ENCODE measurements around the gene DDX28. TPM values are rescaled to one million over a fixed set of nuclear protein-coding genes. Genes with fewer than 3 reads are reported as not detected.
A peak's percentile ranks its signal among the peaks of the same experiment; 100 is the strongest.

DDX28 gene
- total RNA-seq, 2 experiments from 2014 or later = 14.8 to 20.8 TPM

GRCh38 chr16:68062910-68063393 lies 39.9 kb upstream of the DDX28 start:
- CTCF ChIA-PET = interaction anchor here (0.8 to 17.1 kb wide), 13 partner anchors 8 to 343 kb away, joined by 3 to 211 read pairs (median 5); partner anchors contain the start of genes GFOD2, NFATC3 and PSMB10
- Mint-ChIP-seq H3K9me3 (ENCODE audit: low read depth) (no peaks in the 10 kb centered on the region), H3K36me3 (peaks cover 44% of the 10 kb centered on the region), H3K4me3 (peak overlapping the region; percentile 42), H3K27ac (peak overlapping the region; percentile 96), H3K27me3 (no peaks in the 10 kb centered on the region), H3K4me1 (peaks cover 83% of the 10 kb centered on the region)
- DNase-seq (peak; percentile 88), ATAC-seq (peak; percentile 82)

- H3K36me3 Mint-ChIP-seq = peaks cover 47% of the 10 kb centered on the region
- peak overlapping the region; percentile 96 for H3K27ac Mint-ChIP-seq
- DNase-seq = no peak
- ATAC-seq = no peak
- H3K4me3 Mint-ChIP-seq = no peak overlapping the region
- H3K4me1 Mint-ChIP-seq = peaks cover 76% of the 10 kb centered on the region
- H3K9me3 Mint-ChIP-seq (ENCODE audit: low read depth) = no peaks in the 10 kb centered on the region
- no peaks in the 10 kb centered on the region for H3K27me3 Mint-ChIP-seq
- CTCF ChIA-PET = interaction anchor here (1.2 to 17.1 kb wide), 5 partner anchors 12 to 120 kb away, joined by 3 to 211 read pairs (median 12); partner anchors contain the start of gene NFATC3
Observed at GRCh38 chr16:68061396-68061795, 38.4 kb upstream of the DDX28 start.

DNA sequence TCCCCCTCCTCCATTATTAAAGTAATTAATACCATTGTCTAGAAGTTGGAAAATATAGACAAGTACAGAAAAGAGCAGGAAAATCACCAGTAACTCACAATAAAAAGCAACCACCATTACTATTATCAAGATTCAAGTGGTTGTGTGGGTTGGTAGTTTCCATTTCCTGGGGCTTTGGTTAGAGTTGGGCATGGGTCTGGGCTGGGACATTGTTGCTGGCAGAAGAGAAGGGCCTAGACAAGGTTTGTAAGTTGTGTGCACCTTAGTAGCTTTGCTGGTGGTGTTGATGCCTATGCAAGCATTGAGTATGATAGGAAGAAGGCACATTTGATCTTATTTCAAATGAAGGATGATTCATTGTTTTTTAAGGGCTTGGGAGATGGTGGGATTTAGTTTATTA lies 36.8 kb upstream of the DDX28 start:
- Mint-ChIP-seq H3K27ac (peak overlapping the region; percentile 87), H3K9me3 (ENCODE audit: low read depth) (no peaks in the 10 kb centered on the region), H3K27me3 (no peaks in the 10 kb centered on the region), H3K36me3 (peaks cover 57% of the 10 kb centered on the region), H3K4me1 (peaks cover 62% of the 10 kb centered on the region), H3K4me3 (peak overlapping the region; percentile 33)
- DNase-seq = no peak
- ATAC-seq = peak; percentile 12
- CTCF ChIA-PET = interaction anchor here (0.6 to 1.5 kb wide), 3 partner anchors 15 to 19 kb away, joined by 3 to 6 read pairs (median 4); no protein-coding TSS in a partner anchor

- Mint-ChIP-seq H3K36me3 (peaks cover 52% of the 10 kb centered on the region), H3K27ac (no peak overlapping the region), H3K4me1 (peaks cover 20% of the 10 kb centered on the region), H3K27me3 (no peaks in the 10 kb centered on the region), H3K4me3 (no peak overlapping the region), H3K9me3 (ENCODE audit: low read depth) (no peaks in the 10 kb centered on the region)
- DNase-seq = no peak
- CTCF ChIA-PET = interaction anchor here (1.1 to 2.1 kb wide), 4 partner anchors 8 to 15 kb away, joined by 3 to 9 read pairs (median 6); no protein-coding TSS in a partner anchor
- ATAC-seq = no peak
Observed at GRCh38 chr16:68055395-68055794, 32.4 kb upstream of the DDX28 start.

DNA sequence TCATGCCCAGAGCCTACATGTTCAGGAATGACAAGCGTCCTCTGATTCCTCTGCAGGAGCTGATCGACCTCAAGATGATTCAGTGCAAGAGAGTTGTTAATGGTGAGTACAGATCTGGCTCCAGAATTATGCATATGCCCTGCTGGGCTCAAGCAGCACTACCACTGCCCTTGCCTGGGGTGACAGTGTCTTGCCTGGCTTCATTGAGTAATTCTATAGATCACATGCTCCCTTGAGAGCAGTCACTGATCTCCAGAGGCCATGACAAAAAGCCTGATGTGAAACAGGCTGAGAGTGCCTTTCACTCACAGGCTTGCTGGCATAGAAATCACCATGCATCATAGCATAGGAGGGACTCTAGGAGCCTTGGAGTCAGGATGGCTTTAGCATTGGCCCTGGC lies 26.4 kb upstream of the DDX28 start:
- CTCF ChIA-PET = no interaction called here
- no peaks in the 10 kb centered on the region for H3K9me3 Mint-ChIP-seq (ENCODE audit: low read depth)
- DNase-seq = no peak
- H3K36me3 Mint-ChIP-seq = peaks cover 27% of the 10 kb centered on the region
- no peak for ATAC-seq
- no peaks in the 10 kb centered on the region for H3K27me3 Mint-ChIP-seq
- H3K4me1 Mint-ChIP-seq = no peaks in the 10 kb centered on the region
- H3K4me3 Mint-ChIP-seq = no peak overlapping the region
- no peak overlapping the region for H3K27ac Mint-ChIP-seq

DNA sequence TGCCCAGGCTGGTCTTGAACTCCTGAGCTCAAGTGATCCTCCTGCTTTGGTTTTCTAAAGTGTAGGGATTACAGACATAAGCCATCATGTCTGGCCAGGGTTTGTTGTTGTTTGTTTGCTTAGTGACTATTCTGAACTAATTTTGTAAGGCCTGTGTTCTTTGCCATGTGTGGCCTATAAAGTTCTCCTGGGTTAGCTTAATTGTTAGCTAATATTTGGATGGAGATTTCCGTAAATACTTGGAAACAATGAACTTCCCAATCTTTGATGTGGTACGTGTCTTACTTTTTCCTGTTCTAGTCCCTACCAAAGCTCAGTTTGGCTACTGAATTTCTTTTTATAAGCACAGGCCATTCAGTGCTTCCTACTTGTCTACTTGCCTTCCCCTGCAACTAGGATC lies 25.0 kb upstream of the DDX28 start:
- Mint-ChIP-seq H3K4me1 (no peaks in the 10 kb centered on the region), H3K4me3 (no peak overlapping the region), H3K9me3 (ENCODE audit: low read depth) (no peaks in the 10 kb centered on the region), H3K27me3 (no peaks in the 10 kb centered on the region), H3K36me3 (peaks cover 17% of the 10 kb centered on the region), H3K27ac (no peak overlapping the region)
- DNase-seq (no peak), ATAC-seq (no peak)
- CTCF ChIA-PET = interaction anchor here (0.8 to 1.7 kb wide), 6 partner anchors 8 to 231 kb away, joined by 3 to 5 read pairs (median 4); partner anchors contain the start of gene NFATC3

GRCh38 chr16:68046106-68046505 lies 23.1 kb upstream of the DDX28 start:
- Mint-ChIP-seq H3K27ac (peak overlapping the region; percentile 63), H3K9me3 (ENCODE audit: low read depth) (no peaks in the 10 kb centered on the region)
- CTCF ChIA-PET = interaction anchor here (0.9 to 1.9 kb wide), 5 partner anchors 23 to 231 kb away, joined by 3 to 6 read pairs (median 3); partner anchors contain the start of genes DDX28 and DUS2

GRCh38 chr16:68041783-68042182 lies 18.8 kb upstream of the DDX28 start:
- Mint-ChIP-seq H3K4me1 (peaks cover 25% of the 10 kb centered on the region), H3K4me3 (no peak overlapping the region), H3K27me3 (no peaks in the 10 kb centered on the region), H3K36me3 (peaks cover 17% of the 10 kb centered on the region), H3K27ac (no peak overlapping the region), H3K9me3 (ENCODE audit: low read depth) (no peaks in the 10 kb centered on the region)
- ATAC-seq = no peak
- CTCF ChIA-PET = interaction anchor here (1.0 to 3.4 kb wide), 11 partner anchors 12 to 225 kb away, joined by 3 to 21 read pairs (median 8); partner anchors contain the start of genes DDX28, DUS2 and NRN1L
- DNase-seq = no peak

More at GRCh38 chr16:68046106-68046505, 23.1 kb upstream of the DDX28 start:
- Mint-ChIP-seq H3K4me3 (no peak overlapping the region), H3K27me3 (no peaks in the 10 kb centered on the region), H3K4me1 (no peaks in the 10 kb centered on the region), H3K36me3 (peaks cover 16% of the 10 kb centered on the region)
- ATAC-seq = no peak
- DNase-seq = no peak

DNA sequence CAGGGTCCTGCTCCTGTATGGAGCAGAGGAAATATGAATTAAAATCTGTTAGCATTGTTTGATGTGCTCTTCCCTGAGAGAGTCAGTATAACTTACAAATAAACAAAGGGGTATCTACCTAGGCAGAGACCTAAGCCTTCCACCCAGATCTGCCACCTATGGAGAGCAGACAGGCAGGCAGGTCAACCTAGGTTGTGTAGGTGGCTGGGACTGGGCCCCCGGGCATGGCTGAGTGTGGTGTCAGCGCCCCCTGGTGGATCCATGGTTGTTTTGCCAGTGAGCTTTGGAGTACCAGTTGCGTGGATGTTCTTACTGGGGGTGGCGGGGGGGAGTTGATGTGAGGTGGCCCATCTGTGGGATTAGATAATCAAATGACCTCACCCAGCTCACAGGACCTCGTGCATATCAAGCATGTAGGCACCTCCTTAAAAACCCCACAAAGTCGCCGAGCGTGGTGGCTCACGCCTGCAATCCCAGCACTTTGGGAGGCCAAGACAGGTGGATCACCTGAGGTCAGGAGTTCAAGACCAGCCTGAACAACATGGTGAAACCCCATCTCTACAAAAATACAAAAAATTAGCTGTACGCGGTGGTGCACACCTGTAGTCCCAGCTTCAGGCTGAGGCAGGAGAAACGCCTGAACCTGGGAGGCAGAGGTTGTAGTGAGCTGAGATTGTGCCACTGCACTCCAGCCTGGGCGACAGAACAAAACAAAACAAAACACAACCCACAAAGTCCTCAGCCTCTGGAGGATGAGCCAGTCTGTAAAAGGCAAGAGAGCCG lies 17.7 kb upstream of the DDX28 start:
- Mint-ChIP-seq H3K4me3 (no peak overlapping the region), H3K4me1 (peaks cover 31% of the 10 kb centered on the region), H3K27ac (peak overlapping the region; percentile 81), H3K27me3 (no peaks in the 10 kb centered on the region), H3K36me3 (peaks cover 18% of the 10 kb centered on the region), H3K9me3 (ENCODE audit: low read depth) (no peaks in the 10 kb centered on the region)
- CTCF ChIA-PET = interaction anchor here (0.7 to 3.4 kb wide), 53 partner anchors 9 to 520 kb away, joined by 3 to 22 read pairs (median 5); partner anchors contain the start of genes DDX28, DPEP2, DUS2 and NRN1L
- DNase-seq = peak; percentile 92
- peak; percentile 99 for ATAC-seq

GRCh38 chr16:68037841-68038597 lies 15.0 kb upstream of the DDX28 start:
- no peak for ATAC-seq

DNA sequence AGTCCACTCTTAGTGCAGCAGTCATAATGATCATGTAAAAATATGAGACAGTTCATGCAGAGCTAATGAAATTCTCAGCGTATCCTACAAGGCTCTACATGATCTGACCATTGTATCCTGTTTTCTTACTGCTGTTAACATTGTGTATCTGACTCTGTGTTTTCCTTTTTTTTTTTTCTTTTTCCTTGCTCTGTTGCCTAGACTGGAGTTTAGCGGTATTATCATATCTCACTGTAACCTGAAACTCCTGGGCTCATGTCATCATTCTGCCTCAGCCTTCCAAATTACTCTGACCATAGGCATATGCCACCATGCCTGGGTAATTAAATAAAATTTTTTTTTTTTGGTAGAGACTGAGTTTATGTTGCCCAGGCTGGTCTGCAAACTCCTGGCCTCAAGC lies 12.2 kb upstream of the DDX28 start:
- Mint-ChIP-seq H3K9me3 (ENCODE audit: low read depth) (no peaks in the 10 kb centered on the region), H3K27me3 (no peaks in the 10 kb centered on the region), H3K27ac (no peak overlapping the region), H3K36me3 (peaks cover 18% of the 10 kb centered on the region), H3K4me3 (no peak overlapping the region), H3K4me1 (peaks cover 52% of the 10 kb centered on the region)
- no peak for ATAC-seq
- CTCF ChIA-PET = interaction anchor here (1.4 kb wide), 1 partner anchor 12 kb away, joined by 4 read pairs; no protein-coding TSS in a partner anchor
- DNase-seq = no peak

More at GRCh38 chr16:68037841-68038597, 15.0 kb upstream of the DDX28 start:
- Mint-ChIP-seq H3K9me3 (ENCODE audit: low read depth) (no peaks in the 10 kb centered on the region), H3K4me3 (no peak overlapping the region), H3K27ac (peak overlapping the region; percentile 67), H3K36me3 (peaks cover 20% of the 10 kb centered on the region), H3K27me3 (no peaks in the 10 kb centered on the region), H3K4me1 (peaks cover 41% of the 10 kb centered on the region)
- no peak for DNase-seq
- CTCF ChIA-PET = no interaction called here

DNA sequence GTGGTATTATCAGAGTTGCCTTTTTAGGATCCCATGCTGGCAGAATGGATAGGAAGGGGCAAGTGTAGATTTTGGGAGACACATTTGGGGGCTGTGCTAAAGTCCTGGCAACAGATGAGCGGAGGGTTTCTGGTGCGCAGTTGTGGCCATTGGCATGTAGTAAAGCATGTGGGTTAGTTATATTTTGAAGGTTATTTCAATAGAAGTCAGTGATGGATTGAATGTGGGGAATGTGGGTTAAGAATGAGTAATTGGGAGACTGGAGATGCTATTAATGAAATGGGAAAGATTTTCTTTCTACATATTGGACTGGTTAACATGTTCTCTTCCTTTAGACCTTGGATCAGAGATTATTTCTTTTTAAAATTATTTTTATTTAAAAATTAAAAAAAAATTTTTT lies 10.1 kb upstream of the DDX28 start:
- CTCF ChIA-PET = interaction anchor here (2.2 kb wide), 1 partner anchor 8 kb away, joined by 7 read pairs; no protein-coding TSS in a partner anchor
- ATAC-seq (no peak), DNase-seq (no peak)
- Mint-ChIP-seq H3K27ac (peak overlapping the region; percentile 2), H3K4me3 (no peak overlapping the region), H3K9me3 (ENCODE audit: low read depth) (no peaks in the 10 kb centered on the region), H3K4me1 (peaks cover 42% of the 10 kb centered on the region), H3K36me3 (peaks cover 13% of the 10 kb centered on the region), H3K27me3 (no peaks in the 10 kb centered on the region)

DNA sequence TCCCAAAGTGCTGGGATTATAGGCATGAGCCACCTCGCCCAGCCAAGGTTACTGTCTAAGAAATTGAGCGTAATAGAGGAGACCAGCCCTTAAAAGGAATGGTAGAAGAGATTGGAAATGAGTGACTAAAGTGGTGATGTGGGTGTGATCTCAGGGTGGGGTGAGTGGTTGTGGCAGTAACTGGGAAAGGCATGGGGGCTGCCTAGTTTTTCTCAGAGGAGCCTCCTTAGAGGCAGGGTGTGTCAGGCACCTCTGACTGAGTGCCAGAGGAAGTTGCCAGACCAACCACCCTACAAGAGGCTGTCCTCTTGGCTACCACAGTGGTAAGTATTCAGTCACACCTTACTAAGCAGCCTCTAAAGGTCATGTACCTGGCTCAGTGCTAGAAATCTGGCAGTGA lies 8.9 kb upstream of the DDX28 start:
- Mint-ChIP-seq H3K36me3 (peaks cover 22% of the 10 kb centered on the region), H3K9me3 (ENCODE audit: low read depth) (no peaks in the 10 kb centered on the region), H3K27ac (peak overlapping the region; percentile 74), H3K27me3 (no peaks in the 10 kb centered on the region), H3K4me1 (peaks cover 34% of the 10 kb centered on the region), H3K4me3 (no peak overlapping the region)
- peak; percentile 66 for DNase-seq
- peak; percentile 86 for ATAC-seq
- CTCF ChIA-PET = interaction anchor here (1.0 to 2.2 kb wide), 3 partner anchors 9 to 148 kb away, joined by 3 to 7 read pairs (median 3); no protein-coding TSS in a partner anchor
